Thyroid gland (tissue), 4 donors: Measurements from ENCODE around the gene RAMP3.

Experiments used
- CTCF ChIP-seq, 6 experiments: fragments of 200-600 bp in 3 of 6; fragments of 450-650 bp in 3 of 6; sonication (generic) in 3 of 6; IDR thresholded peaks; one replicate each; pipeline ENCODE4 v1.5.1; 2016 to 2019; ENCODE audit warnings: antibody characterized with exemption in 6 of 6, mild to moderate bottlenecking in 2 of 6, inconsistent platforms in 1 of 6, moderate library complexity in 1 of 6
- POLR2A ChIP-seq, 2 donors: fragments of 450-650 bp; IDR thresholded peaks; one replicate each; pipeline ENCODE4 v1.6.1; 2017; ENCODE audit warnings: antibody characterized with exemption in 2 of 2, mild to moderate bottlenecking in 2 of 2, moderate library complexity in 1 of 2

- no peak for TF ChIP-seq CTCF (IDR thresholded peaks at IDR 0.05)
- no peak for TF ChIP-seq POLR2A (IDR thresholded peaks at IDR 0.05)
Observed at GRCh38 chr7:45230083-45230482, 72.5 kb downstream of the RAMP3 start.
